ENCODE measurements around the gene KLRG1. TPM values are rescaled to one million over a fixed set of nuclear protein-coding genes. Genes with fewer than 3 reads are reported as not detected.

Gene KLRG1
- total RNA-seq, 1 experiment from 2014 or later: 2.1 TPM

GRCh38 chr12:8950702-8951478 is 38.5 kb upstream of the KLRG1 start:
- Mint-ChIP-seq H3K27me3 (ENCODE audit: low read depth) (no peaks in the 10 kb centered on the region; the same call in 1 of the 2 replicates), H3K27ac (peak overlapping the region in 1 of 3 experiments; percentile 97; a peak in 1 of 7 replicates), H3K9me3 (peaks cover 12 to 13% of the 10 kb centered on the region in 2 experiments), H3K4me3 (peak overlapping the region; percentile 98 to 99), H3K36me3 (ENCODE audit: insufficient read depth in 1 of 3, low read depth in 3 of 3) (peaks cover 19 to 43% (median 39%) of the 10 kb centered on the region in 3 experiments), H3K4me1 (peaks cover 12 to 17% of the 10 kb centered on the region in 2 experiments)
- no peak overlapping the region for H3K27ac ChIP-seq (ENCODE audit: insufficient read length, low read depth, low read length)
- DNase-seq: no peak
- H3K4me1 ChIP-seq (ENCODE audit: insufficient read depth, low read length): no peaks in the 10 kb centered on the region
- no peak for TF ChIP-seq CTCF (conservative IDR thresholded peaks at IDR 0.05)
- no peak overlapping the region for H2BK20ac ChIP-seq (ENCODE audit: low read depth, low read length, poor library complexity, severe bottlenecking)
- H3K56ac ChIP-seq (ENCODE audit: insufficient read length, low read depth, low read length): no peak overlapping the region
- no peak overlapping the region for H3K18ac ChIP-seq (ENCODE audit: insufficient read length, low read depth, low read length)
- peaks cover 22% of the 10 kb centered on the region for H3K9me3 ChIP-seq (ENCODE audit: control insufficient read depth, low read depth, low read length)
- H2BK15ac ChIP-seq (ENCODE audit: low read depth, low read length): no peak overlapping the region
- H4K5ac ChIP-seq (ENCODE audit: insufficient read length, low read depth, low read length): no peak overlapping the region
- H2BK12ac ChIP-seq (ENCODE audit: insufficient read length, low read depth, low read length): no peak overlapping the region
- no peak overlapping the region for H3T11ph ChIP-seq (ENCODE audit: low read length)
- H2AFZ ChIP-seq (ENCODE audit: low read length): no peak overlapping the region
- no peak overlapping the region for H3K23ac ChIP-seq (ENCODE audit: insufficient read length, low read depth, low read length)
- no peaks in the 10 kb centered on the region for H3K27me3 ChIP-seq (ENCODE audit: insufficient read depth, low read length)
- WGBS (ENCODE audit: extremely low coverage, insufficient read length, low lambda C conversion rate): no CpG with 5 or more reads among the region's 9 CpGs
- peak overlapping the region; percentile 90 for H3K4me2 ChIP-seq (ENCODE audit: insufficient read depth, insufficient read length, low read length)
- H4K20me1 ChIP-seq (ENCODE audit: control insufficient read depth, insufficient read depth, insufficient read length): no peaks in the 10 kb centered on the region
- peaks cover 14% of the 10 kb centered on the region for H3K79me2 ChIP-seq (ENCODE audit: insufficient read depth, low read length)
- no peak overlapping the region for H3K4ac ChIP-seq (ENCODE audit: low read depth, low read length)
- H2BK5ac ChIP-seq (ENCODE audit: insufficient read length, low read length): no peak overlapping the region
- no peak overlapping the region for H2AK5ac ChIP-seq (ENCODE audit: insufficient read length, low read length)
- H3K9ac ChIP-seq (ENCODE audit: extremely low read depth, insufficient read length, low read length): no peak overlapping the region
- H2BK120ac ChIP-seq (ENCODE audit: low read depth, low read length, poor library complexity, severe bottlenecking): no peak overlapping the region
- no peak overlapping the region for H3K14ac ChIP-seq (ENCODE audit: insufficient read depth, low read length)
- H3K23me2 ChIP-seq (ENCODE audit: insufficient read length, low read depth, low read length, poor library complexity, severe bottlenecking): peaks cover 14% of the 10 kb centered on the region
- peaks cover 5% of the 10 kb centered on the region for H3K79me1 ChIP-seq (ENCODE audit: insufficient read depth, low read depth, low read length, poor library complexity, severe bottlenecking)
- no peak overlapping the region for H4K8ac ChIP-seq (replicated peaks; ENCODE audit: insufficient read length, low read depth, low read length)
- no peak overlapping the region for H4K91ac ChIP-seq (ENCODE audit: insufficient read length, low read depth, low read length)
